Measurements from ENCODE around the gene LRRC1.

- TF ChIP-seq, protein P1, sequence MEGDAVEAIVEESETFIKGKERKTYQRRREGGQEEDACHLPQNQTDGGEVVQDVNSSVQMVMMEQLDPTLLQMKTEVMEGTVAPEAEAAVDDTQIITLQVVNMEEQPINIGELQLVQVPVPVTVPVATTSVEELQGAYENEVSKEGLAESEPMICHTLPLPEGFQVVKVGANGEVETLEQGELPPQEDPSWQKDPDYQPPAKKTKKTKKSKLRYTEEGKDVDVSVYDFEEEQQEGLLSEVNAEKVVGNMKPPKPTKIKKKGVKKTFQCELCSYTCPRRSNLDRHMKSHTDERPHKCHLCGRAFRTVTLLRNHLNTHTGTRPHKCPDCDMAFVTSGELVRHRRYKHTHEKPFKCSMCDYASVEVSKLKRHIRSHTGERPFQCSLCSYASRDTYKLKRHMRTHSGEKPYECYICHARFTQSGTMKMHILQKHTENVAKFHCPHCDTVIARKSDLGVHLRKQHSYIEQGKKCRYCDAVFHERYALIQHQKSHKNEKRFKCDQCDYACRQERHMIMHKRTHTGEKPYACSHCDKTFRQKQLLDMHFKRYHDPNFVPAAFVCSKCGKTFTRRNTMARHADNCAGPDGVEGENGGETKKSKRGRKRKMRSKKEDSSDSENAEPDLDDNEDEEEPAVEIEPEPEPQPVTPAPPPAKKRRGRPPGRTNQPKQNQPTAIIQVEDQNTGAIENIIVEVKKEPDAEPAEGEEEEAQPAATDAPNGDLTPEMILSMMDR (IDR thresholded peaks at IDR 0.05) = no peak
- TF ChIP-seq POLR2A (IDR thresholded peaks at IDR 0.05) = no peak
Measured at GRCh38 chr6:53889365-53889764, 94.6 kb downstream of the LRRC1 start.

Data from thyroid gland (tissue), 4 donors.